Measurements from ENCODE around the gene SSR2. TPM values are rescaled to one million over a fixed set of nuclear protein-coding genes. Genes with fewer than 3 reads are reported as not detected.

The SSR2 gene
- total RNA-seq, 2 experiments from 2014 or later, result 147 to 153 TPM

GRCh38 chr1:156069490-156070455 is 49.0 kb upstream of the SSR2 start:
- intact Hi-C loops (cut with micrococcal nuclease; ENCODE audit: unreplicated experiment), result no loop called here
- POLR2A ChIA-PET, result no interaction called here
- H3K79me2 ChIP-seq (ENCODE audit: insufficient read depth, low read depth, low read length), result no peaks in the 10 kb centered on the region
- no peak overlapping the region for H3K27ac ChIP-seq (ENCODE audit: low read depth, low read length, poor library complexity, severe bottlenecking)
- no TSS peak for BruUV-seq (replicated peaks)
- H3K9me3 ChIP-seq (ENCODE audit: low read length), result no peaks in the 10 kb centered on the region
- no peaks in the 10 kb centered on the region for H3K36me3 ChIP-seq (ENCODE audit: insufficient read depth, low read length)
- TF ChIP-seq EZH2phosphoT487 (IDR thresholded peaks at IDR 0.05; ENCODE audit: borderline replicate concordance, low read depth, low read length) (no peak), CTCF (conservative IDR thresholded peaks at IDR 0.05; ENCODE audit: low read length) (no peak)
- CTCF ChIA-PET (ENCODE audit: unreplicated experiment), result no interaction called here
- no peak overlapping the region for H3K4me3 ChIP-seq (ENCODE audit: low read depth, low read length, poor library complexity, severe bottlenecking)
- no peaks in the 10 kb centered on the region for H3K9me2 ChIP-seq (ENCODE audit: insufficient read depth, low read length)
- no peak for DNase-seq (ENCODE audit: low spot score)
- H2AFZ ChIP-seq (ENCODE audit: low read length), result no peak overlapping the region
- H3K4me2 ChIP-seq (ENCODE audit: low read length), result no peak overlapping the region
- H4K20me1 ChIP-seq (ENCODE audit: insufficient read depth, low read length), result no peaks in the 10 kb centered on the region
- peaks cover 4% of the 10 kb centered on the region for H3K4me1 ChIP-seq (ENCODE audit: insufficient read depth, low read length, poor library complexity, severe bottlenecking)

GRCh38 chr1:156067262-156067661 is 46.5 kb upstream of the SSR2 start:
- BruUV-seq (replicated peaks), result no TSS peak
- CTCF ChIA-PET (ENCODE audit: unreplicated experiment), result no interaction called here
- Histone ChIP-seq H2AFZ (ENCODE audit: low read length) (no peak overlapping the region), H3K4me1 (ENCODE audit: insufficient read depth, low read length, poor library complexity, severe bottlenecking) (no peaks in the 10 kb centered on the region), H3K36me3 (ENCODE audit: insufficient read depth, low read length) (no peaks in the 10 kb centered on the region), H4K20me1 (ENCODE audit: insufficient read depth, low read length) (no peaks in the 10 kb centered on the region), H3K4me3 (ENCODE audit: low read depth, low read length, poor library complexity, severe bottlenecking) (no peak overlapping the region), H3K4me2 (ENCODE audit: low read length) (no peak overlapping the region), H3K79me2 (ENCODE audit: insufficient read depth, low read depth, low read length) (no peaks in the 10 kb centered on the region), H3K27ac (ENCODE audit: low read depth, low read length, poor library complexity, severe bottlenecking) (no peak overlapping the region), H3K9me2 (ENCODE audit: insufficient read depth, low read length) (no peaks in the 10 kb centered on the region), H3K9me3 (ENCODE audit: low read length) (no peaks in the 10 kb centered on the region)
- DNase-seq (ENCODE audit: low spot score), result no peak
- intact Hi-C loops (cut with micrococcal nuclease; ENCODE audit: unreplicated experiment), result no loop called here
- TF ChIP-seq EZH2phosphoT487 (IDR thresholded peaks at IDR 0.05; ENCODE audit: borderline replicate concordance, low read depth, low read length) (no peak), CTCF (conservative IDR thresholded peaks at IDR 0.05; ENCODE audit: low read length) (no peak)
- POLR2A ChIA-PET, result no interaction called here

GRCh38 chr1:156065871-156066270 is 45.1 kb upstream of the SSR2 start:
- Histone ChIP-seq H2AFZ (ENCODE audit: low read length) (no peak overlapping the region), H3K79me2 (ENCODE audit: insufficient read depth, low read depth, low read length) (no peaks in the 10 kb centered on the region)
- POLR2A ChIA-PET, result no interaction called here

More at GRCh38 chr1:156065871-156066270, 45.1 kb upstream of the SSR2 start:
- TF ChIP-seq EZH2phosphoT487 (IDR thresholded peaks at IDR 0.05; ENCODE audit: borderline replicate concordance, low read depth, low read length) (no peak), CTCF (conservative IDR thresholded peaks at IDR 0.05; ENCODE audit: low read length) (no peak)
- no TSS peak for BruUV-seq (replicated peaks)
- Histone ChIP-seq H3K27ac (ENCODE audit: low read depth, low read length, poor library complexity, severe bottlenecking) (no peak overlapping the region), H3K36me3 (ENCODE audit: insufficient read depth, low read length) (no peaks in the 10 kb centered on the region), H3K4me3 (ENCODE audit: low read depth, low read length, poor library complexity, severe bottlenecking) (no peak overlapping the region), H3K4me2 (ENCODE audit: low read length) (no peak overlapping the region), H3K4me1 (ENCODE audit: insufficient read depth, low read length, poor library complexity, severe bottlenecking) (no peaks in the 10 kb centered on the region), H3K9me2 (ENCODE audit: insufficient read depth, low read length) (no peaks in the 10 kb centered on the region), H3K9me3 (ENCODE audit: low read length) (no peaks in the 10 kb centered on the region), H4K20me1 (ENCODE audit: insufficient read depth, low read length) (no peaks in the 10 kb centered on the region)
- intact Hi-C loops (cut with micrococcal nuclease; ENCODE audit: unreplicated experiment), result loop anchor here (1.0 kb wide), 1 partner anchor 128 kb away; no protein-coding TSS in a partner anchor
- no peak for DNase-seq (ENCODE audit: low spot score)
- CTCF ChIA-PET (ENCODE audit: unreplicated experiment), result interaction anchor here (1.0 to 1.8 kb wide), 4 partner anchors 9 to 128 kb away, joined by 3 to 5 read pairs (median 4); no protein-coding TSS in a partner anchor

Data from OCI-LY7 (cell line).